ENCODE data around the gene MED12L.

The MED12L gene

GRCh38 chr3:151303751-151304150 is 218.3 kb downstream of the MED12L start:
- DNase-seq, result no peak

GRCh38 chr3:151305060-151305774 is 219.8 kb downstream of the MED12L start:
- no peak for DNase-seq

GRCh38 chr3:151305775-151306151 is 220.3 kb downstream of the MED12L start:
- no peak for DNase-seq

GRCh38 chr3:151306168-151306810 is 220.8 kb downstream of the MED12L start:
- DNase-seq, result no peak

- DNase-seq, result no peak
Observed at GRCh38 chr3:151307131-151307530, 221.7 kb downstream of the MED12L start.

GRCh38 chr3:151307583-151308488 is 222.4 kb downstream of the MED12L start:
- no peak for DNase-seq

GRCh38 chr3:151309566-151309965 is 224.1 kb downstream of the MED12L start:
- no peak for DNase-seq

GRCh38 chr3:151312972-151313371 is 227.5 kb downstream of the MED12L start:
- DNase-seq, result no peak

GRCh38 chr3:151314137-151314536 is 228.7 kb downstream of the MED12L start:
- no peak for DNase-seq

- DNase-seq, result no peak
Observed at GRCh38 chr3:151314593-151314992, 229.1 kb downstream of the MED12L start.

- no peak for DNase-seq
Observed at GRCh38 chr3:151315136-151315535, 229.7 kb downstream of the MED12L start.

- no peak for DNase-seq
Observed at GRCh38 chr3:151315846-151316245, 230.4 kb downstream of the MED12L start.

GRCh38 chr3:151316267-151316991 is 231.0 kb downstream of the MED12L start, which contains the start of gene GPR87:
GPR87 (minus strand) TSS chr3:151316820; CDS start chr3:151300100, 16,720 bp downstream.
- DNase-seq, result no peak

- no peak for DNase-seq
Observed at GRCh38 chr3:151318313-151318712, 232.8 kb downstream of the MED12L start.

- no peak for DNase-seq
Observed at GRCh38 chr3:151318991-151319390, 233.5 kb downstream of the MED12L start.

- no peak for DNase-seq
Observed at GRCh38 chr3:151319628-151320027, 234.2 kb downstream of the MED12L start.

- no peak for DNase-seq
Observed at GRCh38 chr3:151320131-151320530, 234.7 kb downstream of the MED12L start.

- DNase-seq, result no peak
Observed at GRCh38 chr3:151321526-151321925, 236.1 kb downstream of the MED12L start.

- DNase-seq, result no peak
Observed at GRCh38 chr3:151322511-151322910, 237.0 kb downstream of the MED12L start.

GRCh38 chr3:151327571-151328198 is 242.2 kb downstream of the MED12L start:
- no peak for DNase-seq

GRCh38 chr3:151328298-151328995 is 243.0 kb downstream of the MED12L start:
- DNase-seq, result peak; percentile 19

GRCh38 chr3:151329363-151329762 is 243.9 kb downstream of the MED12L start, which contains the start of gene P2RY13:
P2RY13 (minus strand) TSS chr3:151329549; CDS start chr3:151329528, 21 bp downstream.
- no peak for DNase-seq

Measured in activated CD8-positive, alpha-beta memory T cell treated with anti-CD3 and anti-CD28 coated beads, Interleukin-2, amount 50 U/mL, for 4 hours (primary cell).